ENCODE data around the gene NRIP1.

The NRIP1 gene

GRCh38 chr21:15039607-15040299 lies 25.0 kb downstream of the NRIP1 start:
- Histone ChIP-seq H4K8ac (ENCODE audit: low read length) (no peak overlapping the region), H3K27me3 (ENCODE audit: control insufficient read depth in 1 of 2, insufficient read depth in 1 of 2, low read length in 2 of 2) (no peaks in the 10 kb centered on the region), H3K4me1 (ENCODE audit: control insufficient read depth, insufficient read depth, low read depth, low read length) (no peaks in the 10 kb centered on the region), H3K4me2 (ENCODE audit: low read length, poor library complexity, severe bottlenecking) (no peak overlapping the region), H3K23ac (ENCODE audit: low read length in 2 of 2) (no peak overlapping the region), H2BK15ac (ENCODE audit: low read depth, poor library complexity, severe bottlenecking) (no peak overlapping the region), H2BK120ac (ENCODE audit: low read depth, low read length) (no peak overlapping the region), H3K27ac (ENCODE audit: low read length, poor library complexity, severe bottlenecking) (no peak overlapping the region), H2BK12ac (ENCODE audit: low read length in 2 of 2) (no peak overlapping the region), H4K91ac (ENCODE audit: low read length) (no peak overlapping the region), H2AFZ (ENCODE audit: low read depth, low read length) (no peak overlapping the region), H3K79me1 (replicated peaks; ENCODE audit: low read length, poor library complexity, severe bottlenecking) (peaks cover 6% of the 10 kb centered on the region), H2AK5ac (ENCODE audit: low read length, severe bottlenecking) (no peak overlapping the region), H3K9me3 (ENCODE audit: control insufficient read depth, low read length) (no peaks in the 10 kb centered on the region), H3K9ac (ENCODE audit: low read length) (no peak overlapping the region), H3K18ac (ENCODE audit: low read depth in 1 of 2, low read length in 2 of 2) (no peak overlapping the region), H3K36me3 (ENCODE audit: control insufficient read depth in 1 of 2, insufficient read depth in 2 of 2, low read depth in 1 of 2, low read length in 2 of 2) (peaks cover 0 to 56% of the 10 kb centered on the region in 2 experiments), H2BK5ac (ENCODE audit: low read depth, low read length, poor library complexity, severe bottlenecking) (no peak overlapping the region), H3K4ac (ENCODE audit: low read depth in 1 of 2, low read length in 2 of 2) (no peak overlapping the region), H3K14ac (ENCODE audit: low read length in 2 of 2) (no peak overlapping the region), H3K4me3 (ENCODE audit: insufficient read depth in 1 of 2, low read depth in 1 of 2, low read length in 2 of 2) (no peak overlapping the region)
- no CpG with 5 or more reads among the region's 1 CpG for WGBS
- DNase-seq, result no peak

GRCh38 chr21:15037900-15038293 lies 26.9 kb downstream of the NRIP1 start:
- H4K91ac ChIP-seq (ENCODE audit: low read length), result no peak overlapping the region
- no peak overlapping the region for H3K27ac ChIP-seq (ENCODE audit: low read length, poor library complexity, severe bottlenecking)
- H2AFZ ChIP-seq (ENCODE audit: low read depth, low read length), result no peak overlapping the region
- no peak overlapping the region for H3K4ac ChIP-seq (ENCODE audit: low read depth in 1 of 2, low read length in 2 of 2)
- H3K14ac ChIP-seq (ENCODE audit: low read length in 2 of 2), result no peak overlapping the region
- no peak overlapping the region for H4K8ac ChIP-seq (ENCODE audit: low read length)
- H2BK5ac ChIP-seq (ENCODE audit: low read depth, low read length, poor library complexity, severe bottlenecking), result no peak overlapping the region
- H3K23ac ChIP-seq (ENCODE audit: low read length in 2 of 2), result no peak overlapping the region
- no peaks in the 10 kb centered on the region for H3K27me3 ChIP-seq (ENCODE audit: control insufficient read depth in 1 of 2, insufficient read depth in 1 of 2, low read length in 2 of 2)
- no peak overlapping the region for H3K4me2 ChIP-seq (ENCODE audit: low read length, poor library complexity, severe bottlenecking)
- H2BK120ac ChIP-seq (ENCODE audit: low read depth, low read length), result no peak overlapping the region
- H2BK15ac ChIP-seq (ENCODE audit: low read depth, poor library complexity, severe bottlenecking), result no peak overlapping the region
- no peak overlapping the region for H3K4me3 ChIP-seq (ENCODE audit: insufficient read depth in 1 of 2, low read depth in 1 of 2, low read length in 2 of 2)
- no peak overlapping the region for H3K9ac ChIP-seq (ENCODE audit: low read length)
- no peak for DNase-seq
- no peak overlapping the region for H3K18ac ChIP-seq (ENCODE audit: low read depth in 1 of 2, low read length in 2 of 2)
- H3K79me1 ChIP-seq (replicated peaks; ENCODE audit: low read length, poor library complexity, severe bottlenecking), result peaks cover 7% of the 10 kb centered on the region
- no peak overlapping the region for H2BK12ac ChIP-seq (ENCODE audit: low read length in 2 of 2)
- no peak overlapping the region for H2AK5ac ChIP-seq (ENCODE audit: low read length, severe bottlenecking)
- no peaks in the 10 kb centered on the region for H3K9me3 ChIP-seq (ENCODE audit: control insufficient read depth, low read length)
- WGBS, result no CpG with 5 or more reads among the region's 1 CpG
- peaks cover 0 to 54% of the 10 kb centered on the region in 2 experiments for H3K36me3 ChIP-seq (ENCODE audit: control insufficient read depth in 1 of 2, insufficient read depth in 2 of 2, low read depth in 1 of 2, low read length in 2 of 2)
- H3K4me1 ChIP-seq (ENCODE audit: control insufficient read depth, insufficient read depth, low read depth, low read length), result no peaks in the 10 kb centered on the region

GRCh38 chr21:15037095-15037899 lies 27.5 kb downstream of the NRIP1 start:
- Histone ChIP-seq H2BK5ac (ENCODE audit: low read depth, low read length, poor library complexity, severe bottlenecking) (no peak overlapping the region), H2AFZ (ENCODE audit: low read depth, low read length) (no peak overlapping the region), H3K36me3 (ENCODE audit: control insufficient read depth in 1 of 2, insufficient read depth in 2 of 2, low read depth in 1 of 2, low read length in 2 of 2) (peaks cover 0 to 49% of the 10 kb centered on the region in 2 experiments), H3K14ac (ENCODE audit: low read length in 2 of 2) (no peak overlapping the region), H3K23ac (ENCODE audit: low read length in 2 of 2) (no peak overlapping the region), H2BK15ac (ENCODE audit: low read depth, poor library complexity, severe bottlenecking) (no peak overlapping the region), H3K4me2 (ENCODE audit: low read length, poor library complexity, severe bottlenecking) (no peak overlapping the region), H4K91ac (ENCODE audit: low read length) (no peak overlapping the region), H2BK120ac (ENCODE audit: low read depth, low read length) (no peak overlapping the region), H3K79me1 (replicated peaks; ENCODE audit: low read length, poor library complexity, severe bottlenecking) (peaks cover 5% of the 10 kb centered on the region), H3K18ac (ENCODE audit: low read depth in 1 of 2, low read length in 2 of 2) (no peak overlapping the region), H3K4me1 (ENCODE audit: control insufficient read depth, insufficient read depth, low read depth, low read length) (no peaks in the 10 kb centered on the region), H3K9me3 (ENCODE audit: control insufficient read depth, low read length) (no peaks in the 10 kb centered on the region), H3K27me3 (ENCODE audit: control insufficient read depth in 1 of 2, insufficient read depth in 1 of 2, low read length in 2 of 2) (no peaks in the 10 kb centered on the region), H3K4ac (ENCODE audit: low read depth in 1 of 2, low read length in 2 of 2) (no peak overlapping the region), H3K9ac (ENCODE audit: low read length) (no peak overlapping the region), H2AK5ac (ENCODE audit: low read length, severe bottlenecking) (no peak overlapping the region), H3K27ac (ENCODE audit: low read length, poor library complexity, severe bottlenecking) (no peak overlapping the region), H4K8ac (ENCODE audit: low read length) (no peak overlapping the region), H2BK12ac (ENCODE audit: low read length in 2 of 2) (no peak overlapping the region), H3K4me3 (ENCODE audit: insufficient read depth in 1 of 2, low read depth in 1 of 2, low read length in 2 of 2) (no peak overlapping the region)
- 99% methylated on average over 3 of the region's 5 CpGs for WGBS
- no peak for DNase-seq

- 100% methylated on average over 1 of the region's 1 CpG for WGBS
- Histone ChIP-seq H2BK120ac (ENCODE audit: low read depth, low read length) (no peak overlapping the region), H2BK5ac (ENCODE audit: low read depth, low read length, poor library complexity, severe bottlenecking) (no peak overlapping the region), H2BK12ac (ENCODE audit: low read length in 2 of 2) (no peak overlapping the region), H3K14ac (ENCODE audit: low read length in 2 of 2) (no peak overlapping the region), H3K9me3 (ENCODE audit: control insufficient read depth, low read length) (no peaks in the 10 kb centered on the region), H2BK15ac (ENCODE audit: low read depth, poor library complexity, severe bottlenecking) (no peak overlapping the region), H2AFZ (ENCODE audit: low read depth, low read length) (no peak overlapping the region), H3K18ac (ENCODE audit: low read depth in 1 of 2, low read length in 2 of 2) (no peak overlapping the region), H3K27me3 (ENCODE audit: control insufficient read depth in 1 of 2, insufficient read depth in 1 of 2, low read length in 2 of 2) (no peaks in the 10 kb centered on the region), H3K4ac (ENCODE audit: low read depth in 1 of 2, low read length in 2 of 2) (no peak overlapping the region), H3K27ac (ENCODE audit: low read length, poor library complexity, severe bottlenecking) (no peak overlapping the region), H3K9ac (ENCODE audit: low read length) (no peak overlapping the region), H3K36me3 (ENCODE audit: control insufficient read depth in 1 of 2, insufficient read depth in 2 of 2, low read depth in 1 of 2, low read length in 2 of 2) (peaks cover 0 to 48% of the 10 kb centered on the region in 2 experiments), H4K8ac (ENCODE audit: low read length) (no peak overlapping the region), H3K79me1 (replicated peaks; ENCODE audit: low read length, poor library complexity, severe bottlenecking) (peaks cover 7% of the 10 kb centered on the region), H3K4me3 (ENCODE audit: insufficient read depth in 1 of 2, low read depth in 1 of 2, low read length in 2 of 2) (no peak overlapping the region), H4K91ac (ENCODE audit: low read length) (no peak overlapping the region), H3K23ac (ENCODE audit: low read length in 2 of 2) (no peak overlapping the region), H3K4me2 (ENCODE audit: low read length, poor library complexity, severe bottlenecking) (no peak overlapping the region), H3K4me1 (ENCODE audit: control insufficient read depth, insufficient read depth, low read depth, low read length) (no peaks in the 10 kb centered on the region), H2AK5ac (ENCODE audit: low read length, severe bottlenecking) (no peak overlapping the region)
- DNase-seq, result no peak
These were observed 28.6 kb downstream of the NRIP1 start for GRCh38 chr21:15036189-15036588.

Data from mesenchymal stem cell (in vitro differentiated cells and primary cell).